NCI-H524 treated with DMSO at 0.1 percent for 48 hours (cell line): ENCODE results near the gene IRGM.
"Not testable (repeated sequence)": the region's sequence is repeated elsewhere in the genome, so short reads cannot be mapped to it uniquely, and the experiment has no call there.

ENCODE experiments used
- DNase-seq: peaks from one replicate; lab custom pipeline; 2025; lab: John Stamatoyannopoulos, UW

The IRGM gene, protein sequence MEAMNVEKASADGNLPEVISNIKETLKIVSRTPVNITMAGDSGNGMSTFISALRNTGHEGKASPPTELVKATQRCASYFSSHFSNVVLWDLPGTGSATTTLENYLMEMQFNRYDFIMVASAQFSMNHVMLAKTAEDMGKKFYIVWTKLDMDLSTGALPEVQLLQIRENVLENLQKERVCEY

DNA sequence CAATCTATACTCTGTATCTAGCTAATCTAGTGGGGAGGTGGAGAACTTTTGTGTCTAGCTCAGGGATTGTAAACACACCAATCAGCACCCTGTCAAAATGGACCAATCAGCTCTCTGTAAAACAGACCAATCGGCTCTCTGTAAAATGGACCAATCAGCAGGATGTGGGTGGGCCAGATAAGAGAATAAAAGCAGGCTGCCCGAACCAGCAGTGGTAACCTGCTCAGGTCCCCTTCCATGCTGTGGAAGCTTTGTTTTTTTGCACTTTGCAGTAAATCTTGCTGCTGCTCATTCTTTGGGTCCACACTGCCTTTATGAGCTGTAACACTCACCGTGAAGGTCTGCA is at the start of gene IRGM:
TSS of gene IRGM (plus strand) at position 214 of the 346 bp plus-strand sequence. CDS start 1,603 bp downstream, outside the sequence.
- not testable (repeated sequence) for DNase-seq

DNA sequence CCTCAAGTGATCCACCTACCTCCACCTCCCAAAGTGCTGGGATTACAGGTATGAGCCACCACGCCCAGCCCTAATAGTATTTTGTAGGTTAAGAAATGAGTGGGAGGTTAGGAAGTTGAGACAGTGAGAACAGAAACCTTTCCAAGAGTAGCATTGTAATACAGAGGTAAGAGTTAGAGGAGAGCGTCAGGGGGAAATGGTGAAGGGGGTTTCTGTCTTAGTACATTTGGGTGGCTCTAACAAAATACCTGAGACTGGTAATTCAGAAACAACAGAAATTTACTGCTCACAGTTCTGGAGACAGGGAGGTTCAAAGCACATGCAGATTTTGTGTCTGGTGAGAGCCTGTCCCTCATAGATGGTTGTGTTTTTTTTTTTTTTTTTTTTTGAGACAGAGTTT is 48.9 kb upstream of the IRGM start:
- no peak for DNase-seq

GRCh38 chr5:150801117-150801927 is 45.0 kb upstream of the IRGM start:
- no peak for DNase-seq

- no peak for DNase-seq
These were observed 41.9 kb upstream of the IRGM start for GRCh38 chr5:150804388-150804787.

- no peak for DNase-seq
These were observed 37.0 kb upstream of the IRGM start for GRCh38 chr5:150809363-150809762.

DNA sequence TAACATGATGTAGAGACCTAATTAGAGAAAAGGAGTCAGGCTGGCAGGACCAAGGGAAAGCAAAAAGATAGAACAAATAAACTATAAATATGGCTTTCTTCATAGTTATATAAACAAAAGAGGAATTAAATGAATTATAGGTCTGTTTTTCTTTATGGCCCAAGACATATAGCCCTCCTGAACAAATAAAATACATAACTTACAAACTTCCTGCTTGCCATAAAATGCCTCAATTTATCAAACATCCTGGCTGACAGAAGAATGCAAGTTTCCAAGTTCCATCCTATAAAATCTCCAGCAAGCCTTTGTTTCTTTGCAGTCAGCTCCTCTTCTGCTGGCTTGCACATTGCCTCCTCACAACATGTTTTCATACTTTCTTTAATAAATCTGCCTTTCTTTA is 31.3 kb upstream of the IRGM start:
- no peak for DNase-seq

DNA sequence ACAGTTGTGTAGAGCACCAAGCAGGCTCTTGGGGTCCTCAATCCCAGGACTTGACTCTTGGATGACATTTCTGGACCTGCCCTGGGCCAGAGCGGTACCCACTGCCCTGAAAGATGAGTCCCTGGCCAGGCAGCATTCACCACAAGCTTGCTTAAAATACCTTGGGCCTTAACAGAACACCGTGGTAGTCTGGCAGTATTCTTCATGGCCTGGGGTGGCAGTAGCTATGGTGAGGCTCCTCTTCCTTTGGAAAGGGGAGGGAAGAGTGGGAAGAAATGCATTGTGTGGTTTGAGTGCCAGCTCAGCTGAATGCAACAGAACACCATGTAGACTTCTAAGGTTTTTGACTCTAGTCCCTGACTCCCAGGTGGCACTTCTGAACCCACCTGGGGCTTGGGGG is 29.4 kb upstream of the IRGM start:
- DNase-seq: no peak

DNA sequence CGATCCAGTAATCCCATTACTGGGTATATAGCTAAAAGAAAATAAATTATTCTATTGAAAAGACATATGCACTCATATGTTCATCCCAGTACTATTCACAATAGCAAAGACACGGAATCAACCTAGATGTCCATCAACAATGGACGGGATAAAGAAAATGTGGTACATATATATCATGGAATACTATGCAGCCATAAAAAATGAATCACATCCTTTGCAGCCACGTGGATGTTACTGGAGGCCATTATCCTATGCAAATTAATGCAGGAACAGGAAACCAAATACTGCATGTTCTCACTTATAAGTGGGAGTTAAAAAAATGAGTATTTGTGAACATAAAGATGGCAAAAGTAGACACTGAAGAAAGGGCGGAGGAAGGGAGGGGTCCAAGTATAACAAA is 16.6 kb upstream of the IRGM start:
- DNase-seq: no peak

GRCh38 chr5:150831821-150832220 is 14.5 kb upstream of the IRGM start:
- not testable (repeated sequence) for DNase-seq

GRCh38 chr5:150836064-150836463 is 10.3 kb upstream of the IRGM start:
- no peak for DNase-seq

- no peak for DNase-seq
These were observed 9.6 kb upstream of the IRGM start for GRCh38 chr5:150836703-150837102.

GRCh38 chr5:150845185-150845859 is 999 bp upstream of the IRGM start:
- not testable (repeated sequence) for DNase-seq

- DNase-seq: peak; percentile 51
These were observed 473 bp downstream of the IRGM start for GRCh38 chr5:150846654-150847333.

- DNase-seq: no peak
These were observed 994 bp downstream of the IRGM start for GRCh38 chr5:150847334-150847695.

DNA sequence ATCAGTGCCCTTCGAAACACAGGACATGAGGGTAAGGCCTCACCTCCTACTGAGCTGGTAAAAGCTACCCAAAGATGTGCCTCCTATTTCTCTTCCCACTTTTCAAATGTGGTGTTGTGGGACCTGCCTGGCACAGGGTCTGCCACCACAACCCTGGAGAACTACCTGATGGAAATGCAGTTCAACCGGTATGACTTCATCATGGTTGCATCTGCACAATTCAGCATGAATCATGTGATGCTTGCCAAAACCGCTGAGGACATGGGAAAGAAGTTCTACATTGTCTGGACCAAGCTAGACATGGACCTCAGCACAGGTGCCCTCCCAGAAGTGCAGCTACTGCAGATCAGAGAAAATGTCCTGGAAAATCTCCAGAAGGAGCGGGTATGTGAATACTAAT is 1.9 kb downstream of the IRGM start:
- DNase-seq: no peak

DNA sequence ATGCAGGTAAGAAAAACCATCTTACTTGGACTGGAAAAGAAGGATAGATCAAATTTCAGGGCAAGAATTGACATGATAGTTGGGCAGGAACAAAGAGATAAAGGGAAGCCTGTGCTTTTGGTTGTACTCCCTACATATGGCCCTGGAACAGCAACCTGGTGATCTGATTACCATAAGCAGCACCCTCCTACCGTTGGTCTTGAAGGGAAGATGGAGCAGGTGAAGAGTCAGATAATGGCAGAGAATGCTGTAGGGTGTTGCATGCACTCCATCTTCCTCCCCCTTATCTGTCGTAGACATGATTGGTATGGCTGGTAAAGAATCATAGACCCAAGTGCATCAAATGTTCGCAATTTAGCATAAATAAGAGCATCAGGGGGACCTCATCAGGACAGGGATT is 4.7 kb downstream of the IRGM start:
- DNase-seq: no peak

DNA sequence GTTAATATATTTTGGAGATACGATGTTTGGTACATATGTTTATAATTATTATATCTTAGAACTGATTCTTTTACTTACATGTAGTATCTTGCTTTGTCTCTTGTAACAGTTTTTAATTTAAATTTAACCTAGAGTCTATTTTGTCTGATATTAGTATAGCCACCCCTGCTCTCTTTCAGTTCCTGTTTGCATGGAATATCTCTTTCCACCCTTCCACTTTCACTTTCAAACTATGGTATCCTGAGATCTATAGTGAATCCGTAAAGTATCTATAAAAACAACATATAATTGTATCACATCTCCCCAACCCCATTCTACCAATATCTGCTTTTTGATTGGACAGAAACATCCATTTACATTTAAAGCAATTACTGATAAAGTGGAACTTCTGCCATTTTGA is 7.2 kb downstream of the IRGM start:
- no peak for DNase-seq

DNA sequence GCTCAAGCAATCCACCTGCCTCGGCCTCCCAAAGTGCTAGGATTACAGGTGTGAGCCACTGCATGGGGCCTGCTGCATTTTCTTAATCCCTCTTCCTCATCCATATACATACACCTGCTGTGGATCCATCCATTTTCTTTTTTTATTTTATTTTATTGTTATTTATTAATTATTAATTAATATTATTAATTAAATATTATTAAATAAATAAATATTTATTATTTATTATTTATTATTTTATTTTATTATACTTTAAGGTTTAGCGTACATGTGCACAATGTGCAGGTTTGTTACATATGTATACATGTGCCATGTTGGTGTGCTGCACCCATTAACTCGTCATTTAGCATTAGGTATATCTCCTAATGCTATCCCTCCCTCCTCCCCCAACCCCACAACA is 10.4 kb downstream of the IRGM start:
- DNase-seq: not testable (repeated sequence)

- no peak for DNase-seq
These were observed 14.0 kb downstream of the IRGM start for GRCh38 chr5:150860246-150860821.

DNA sequence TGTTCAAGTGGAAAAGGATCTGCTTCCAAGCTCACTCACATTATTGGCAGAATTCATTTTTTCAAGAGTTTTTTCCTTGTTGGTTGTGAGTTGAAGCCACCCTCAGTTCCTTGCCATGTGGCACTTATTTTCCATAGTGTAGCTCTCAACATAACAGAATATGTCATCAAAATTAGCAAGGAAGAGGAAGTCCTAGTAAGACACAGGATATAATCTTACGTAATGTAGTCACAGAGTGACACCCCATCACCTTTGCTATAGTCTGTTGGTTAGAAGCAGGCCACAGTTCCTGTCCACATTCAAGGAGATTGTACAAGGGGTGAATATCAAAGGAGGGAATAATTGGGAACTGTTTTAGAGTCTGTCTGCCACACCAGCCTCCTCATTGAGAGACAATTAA is 15.7 kb downstream of the IRGM start:
- no peak for DNase-seq

DNA sequence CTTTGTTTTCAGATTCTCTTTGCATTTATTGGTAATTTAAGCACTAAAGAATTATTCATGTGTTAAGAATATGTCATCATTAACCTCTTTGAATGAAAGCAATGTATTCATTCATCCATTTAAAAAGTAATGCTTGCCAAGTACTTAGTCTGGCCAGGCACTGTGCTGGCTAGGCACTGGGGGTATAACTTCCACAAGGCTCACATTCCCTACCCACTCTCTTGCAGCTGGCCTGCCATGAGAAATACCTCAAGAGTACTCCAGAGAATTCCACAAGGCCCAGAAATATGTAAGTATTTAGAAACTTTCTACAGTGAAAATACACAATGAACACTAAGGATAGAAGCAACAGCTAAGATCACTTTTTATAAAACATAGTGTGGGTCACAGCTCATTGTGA is 33.0 kb downstream of the IRGM start:
- no peak for DNase-seq
